Colonic mucosa (tissue), 4 donors: ENCODE data around the gene OR12D1. TPM values are rescaled to one million over a fixed set of nuclear protein-coding genes. Genes with fewer than 3 reads are reported as not detected.
"Not testable (repeated sequence)": the region's sequence is repeated elsewhere in the genome, so short reads cannot be mapped to it uniquely, and the experiment has no call there.

Source experiments
- DNase-seq: peaks from one replicate; pipeline ENCODE4 v3.0.0-alpha.2; 2020
- H3K27ac ChIP-seq: fragments of 200-600 bp; one replicate; pipeline ENCODE4 v1.8.0; 2021
- H3K27me3 ChIP-seq: fragments of 200-600 bp; one replicate; pipeline ENCODE4 v1.8.0; 2021
- H3K36me3 ChIP-seq: fragments of 200-600 bp; one replicate; pipeline ENCODE4 v1.8.0; 2021
- H3K4me1 ChIP-seq: fragments of 200-600 bp; one replicate; pipeline ENCODE4 v1.8.0; 2021; ENCODE audit warnings: mild to moderate bottlenecking
- H3K4me3 ChIP-seq: fragments of 200-600 bp; one replicate; pipeline ENCODE4 v1.8.0; 2021
- H3K9ac ChIP-seq, 2 donors: one replicate each; pipeline ENCODE4 v1.7.0; 2013; ENCODE audit warnings: control low read depth in 2 of 2, low read depth in 2 of 2, low read length in 2 of 2
- H3K9me3 ChIP-seq: fragments of 200-600 bp; one replicate; pipeline ENCODE4 v1.8.0; 2021
- intact Hi-C: fragments of 100-400 bp; cut with DNase I; formaldehyde crosslinking; loops from one replicate; pipeline ENCODE4 v1.14.1; 2022
- total RNA-seq, 2 donors: library from RNA; stranded (reverse); fragmentation: NEBNext Ultra II Directional in 1 of 2; extraction: Animal tissue kit (Norgen Biotek cat#: 25700) in 1 of 2; gene quantifications; one replicate each; pipeline ENCODE4 v1.2.1, GENCODE V29; 2021
- TF ChIP-seq, protein P1 (sequence below): fragments of 200-600 bp; IDR thresholded peaks from one replicate; pipeline ENCODE4 v1.8.0; 2022; ENCODE audit warnings: antibody characterized with exemption, mild to moderate bottlenecking
- donor health status: healthy.
- donor health status: DM: no; HTN: no; CAD: no.
- donor health status: DM: no; HTN: no; CAD: no.

Gene OR12D1
- total RNA-seq, 2 donors from 2014 or later, result not detected

DNA sequence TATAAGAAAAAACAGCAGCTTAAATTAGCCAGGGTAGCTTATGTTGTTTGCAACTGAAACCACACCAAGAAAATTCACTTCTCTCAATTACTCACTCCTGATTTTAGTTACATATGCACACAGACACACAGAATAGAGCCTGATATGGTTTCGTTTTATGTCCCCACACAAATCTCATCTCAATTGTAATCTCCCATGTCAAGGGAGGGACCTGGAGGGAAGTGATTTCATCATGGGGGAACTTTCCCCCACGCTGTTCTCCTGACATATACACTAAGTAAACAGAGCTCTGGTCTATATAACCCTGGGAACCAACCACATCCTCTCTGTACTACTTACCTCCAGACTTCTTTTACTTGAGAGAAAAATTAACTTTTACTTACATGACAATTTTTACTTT lies 9.8 kb downstream of the OR12D1 start:
- TF ChIP-seq, protein P1, sequence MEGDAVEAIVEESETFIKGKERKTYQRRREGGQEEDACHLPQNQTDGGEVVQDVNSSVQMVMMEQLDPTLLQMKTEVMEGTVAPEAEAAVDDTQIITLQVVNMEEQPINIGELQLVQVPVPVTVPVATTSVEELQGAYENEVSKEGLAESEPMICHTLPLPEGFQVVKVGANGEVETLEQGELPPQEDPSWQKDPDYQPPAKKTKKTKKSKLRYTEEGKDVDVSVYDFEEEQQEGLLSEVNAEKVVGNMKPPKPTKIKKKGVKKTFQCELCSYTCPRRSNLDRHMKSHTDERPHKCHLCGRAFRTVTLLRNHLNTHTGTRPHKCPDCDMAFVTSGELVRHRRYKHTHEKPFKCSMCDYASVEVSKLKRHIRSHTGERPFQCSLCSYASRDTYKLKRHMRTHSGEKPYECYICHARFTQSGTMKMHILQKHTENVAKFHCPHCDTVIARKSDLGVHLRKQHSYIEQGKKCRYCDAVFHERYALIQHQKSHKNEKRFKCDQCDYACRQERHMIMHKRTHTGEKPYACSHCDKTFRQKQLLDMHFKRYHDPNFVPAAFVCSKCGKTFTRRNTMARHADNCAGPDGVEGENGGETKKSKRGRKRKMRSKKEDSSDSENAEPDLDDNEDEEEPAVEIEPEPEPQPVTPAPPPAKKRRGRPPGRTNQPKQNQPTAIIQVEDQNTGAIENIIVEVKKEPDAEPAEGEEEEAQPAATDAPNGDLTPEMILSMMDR, result no peak
- Histone ChIP-seq H3K9me3 (no peaks in the 10 kb centered on the region), H3K27me3 (no peaks in the 10 kb centered on the region), H3K27ac (no peak overlapping the region), H3K36me3 (no peaks in the 10 kb centered on the region), H3K4me3 (no peak overlapping the region), H3K4me1 (no peaks in the 10 kb centered on the region), H3K9ac (no peak overlapping the region)
- intact Hi-C loops, result no loop called here
- no peak for DNase-seq

DNA sequence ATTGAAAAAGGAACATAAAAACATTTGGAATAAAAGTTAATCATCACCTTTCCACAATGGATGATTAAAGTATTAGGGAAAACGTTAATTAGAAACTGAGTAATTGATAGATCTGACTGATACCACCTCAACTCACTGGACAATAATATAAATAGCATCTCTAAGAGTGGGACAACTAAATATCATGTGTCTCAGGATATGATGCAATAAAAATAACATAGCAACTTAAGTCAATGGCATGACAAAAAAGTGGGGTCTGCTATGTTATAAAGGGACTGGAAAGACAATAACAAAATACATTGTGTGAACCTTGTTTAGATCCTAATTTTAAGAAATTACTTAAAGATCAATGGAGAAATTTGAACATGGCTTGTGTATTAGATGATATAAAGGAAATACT lies 10.3 kb downstream of the OR12D1 start:
- intact Hi-C loops, result no loop called here
- H3K9ac ChIP-seq, result no peak overlapping the region
- no peaks in the 10 kb centered on the region for H3K9me3 ChIP-seq
- H3K27ac ChIP-seq, result no peak overlapping the region
- H3K36me3 ChIP-seq, result no peaks in the 10 kb centered on the region
- no peak overlapping the region for H3K4me3 ChIP-seq
- no peaks in the 10 kb centered on the region for H3K27me3 ChIP-seq
- TF ChIP-seq, protein P1, result no peak
- no peak for DNase-seq
- H3K4me1 ChIP-seq, result no peaks in the 10 kb centered on the region

GRCh38 chr6:29426654-29427053 lies 11.9 kb downstream of the OR12D1 start:
- intact Hi-C loops, result no loop called here
- H3K27me3 ChIP-seq, result no peaks in the 10 kb centered on the region
- H3K4me3 ChIP-seq, result no peak overlapping the region
- TF ChIP-seq, protein P1, result no peak
- H3K9me3 ChIP-seq, result no peaks in the 10 kb centered on the region
- H3K36me3 ChIP-seq, result no peaks in the 10 kb centered on the region
- H3K4me1 ChIP-seq, result no peaks in the 10 kb centered on the region
- no peak for DNase-seq
- no peak overlapping the region for H3K27ac ChIP-seq
- H3K9ac ChIP-seq, result no peak overlapping the region

DNA sequence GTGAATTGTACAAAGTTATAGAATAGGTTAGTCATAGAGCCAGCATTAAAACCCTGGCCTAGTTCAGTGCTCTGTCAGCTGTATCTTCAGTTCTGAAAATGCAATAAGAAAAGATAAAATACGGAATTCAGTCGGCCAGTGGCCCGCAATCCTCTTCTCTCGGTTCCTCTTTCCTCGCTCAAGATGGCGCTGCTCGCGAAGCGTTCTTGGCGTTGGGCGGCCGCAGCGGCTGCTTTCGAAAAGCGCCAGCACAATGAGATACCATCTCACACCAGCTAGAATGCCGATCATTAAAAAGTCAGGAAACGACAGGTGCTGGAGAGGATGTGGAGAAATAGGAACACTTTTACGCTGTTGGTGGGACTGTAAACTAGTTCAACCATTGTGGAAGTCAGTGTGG lies 22.0 kb downstream of the OR12D1 start:
- H3K27me3 ChIP-seq, H3K36me3 ChIP-seq, H3K27ac ChIP-seq, intact Hi-C loops, H3K9me3 ChIP-seq, H3K4me1 ChIP-seq, H3K9ac ChIP-seq, DNase-seq, H3K4me3 ChIP-seq: not testable (repeated sequence)

- intact Hi-C loops, result no loop called here
- H3K27ac ChIP-seq, result no peak within 1 kb of the TSS
- H3K4me3 ChIP-seq, result no peak within 1 kb of the TSS
- no peaks in the 10 kb centered on the region for H3K36me3 ChIP-seq
- H3K9ac ChIP-seq, result no peak within 1 kb of the TSS
- H3K4me1 ChIP-seq, result no peaks in the 10 kb centered on the region
- H3K27me3 ChIP-seq, result no peaks in the 10 kb centered on the region
- TF ChIP-seq, protein P1, result no peak
- DNase-seq, result no peak
- H3K9me3 ChIP-seq, result no peaks in the 10 kb centered on the region
Observed at GRCh38 chr6:29439006-29439405, 24.3 kb downstream of the OR12D1 start, which contains the start of gene OR10C1. Gene OR10C1 (plus strand): TSS chr6:29439306. CDS start chr6:29440016, 710 bp downstream.

GRCh38 chr6:29442719-29443118 lies 28.0 kb downstream of the OR12D1 start:
- Histone ChIP-seq H3K4me1 (no peaks in the 10 kb centered on the region), H3K27ac (no peak overlapping the region), H3K36me3 (no peaks in the 10 kb centered on the region), H3K4me3 (no peak overlapping the region), H3K27me3 (no peaks in the 10 kb centered on the region), H3K9me3 (no peaks in the 10 kb centered on the region), H3K9ac (no peak overlapping the region)
- no peak for DNase-seq
- TF ChIP-seq, protein P1, result no peak
- intact Hi-C loops, result no loop called here

DNA sequence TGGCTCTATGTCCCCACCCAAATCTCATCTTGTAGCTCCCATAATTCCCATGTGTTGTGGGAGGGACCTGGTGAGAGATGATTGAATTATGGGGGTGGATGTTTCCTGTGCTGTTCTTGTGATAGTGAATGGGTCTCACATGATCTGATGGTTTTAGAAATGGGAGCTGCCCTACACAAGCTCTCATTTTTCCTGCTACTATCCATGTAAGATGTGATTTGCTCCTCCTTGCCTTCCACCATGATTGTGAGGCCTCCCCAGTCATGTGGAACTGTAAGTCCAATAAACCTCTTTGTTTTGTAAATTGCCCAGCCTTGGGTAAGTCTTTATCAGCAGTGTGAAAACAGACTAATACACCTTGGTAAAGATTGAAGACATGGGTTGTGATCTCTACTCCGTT lies 29.3 kb downstream of the OR12D1 start:
- H3K27ac ChIP-seq, H3K4me1 ChIP-seq, H3K4me3 ChIP-seq, H3K9me3 ChIP-seq, intact Hi-C loops, DNase-seq, H3K9ac ChIP-seq, H3K27me3 ChIP-seq, H3K36me3 ChIP-seq: not testable (repeated sequence)
